Right lobe of liver (tissue), 6 donors: ENCODE data around the gene MAP4K1. TPM values are rescaled to one million over a fixed set of nuclear protein-coding genes. Genes with fewer than 3 reads are reported as not detected.
A peak's percentile ranks its signal among the peaks of the same experiment; 100 is the strongest.

ENCODE experiments used
- ATAC-seq, 4 donors: fragments of 200-7000 bp; cut with Tn5 transposase; one replicate each; pipeline ENCODE4 v1.9.1; 2020; ENCODE audit warnings: mild to moderate bottlenecking in 4 of 4, moderate library complexity in 4 of 4
- DNase-seq, 3 donors: peaks; one replicate each; pipeline ENCODE4 v3.0.0-alpha.2; 2020
- H3K27ac ChIP-seq, 3 donors: fragments of 200-600 bp; one replicate each; pipeline ENCODE4 v1.8.0; 2022
- H3K27me3 ChIP-seq, 2 donors: fragments of 200-600 bp; one replicate each; pipeline ENCODE4 v1.8.0; 2022
- H3K36me3 ChIP-seq, 4 donors: fragments of 200-600 bp; sonication (generic) in 1 of 4; one replicate each; pipeline versions ENCODE4 v1.5.1 to v1.8.0; 2017 to 2022; ENCODE audit warnings: control low read depth in 1 of 4
- H3K4me1 ChIP-seq, 4 donors: fragments of 200-600 bp; sonication (generic) in 1 of 4; one replicate each; pipeline versions ENCODE4 v1.5.1 to v1.8.0; 2017 to 2022; ENCODE audit warnings: control low read depth in 1 of 4
- H3K4me3 ChIP-seq, 3 donors: fragments of 200-600 bp; one replicate each; pipeline ENCODE4 v1.8.0; 2022
- H3K9me3 ChIP-seq, 4 donors: fragments of 200-600 bp; sonication (generic) in 1 of 4; one replicate each; pipeline versions ENCODE4 v1.5.1 to v1.8.0; 2017 to 2022; ENCODE audit warnings: control low read depth in 1 of 4
- CTCF ChIP-seq, 4 donors: fragments of 200-600 bp in 3 of 4; fragments of 450-650 bp in 1 of 4; IDR thresholded peaks; one replicate each; pipeline versions ENCODE4 v1.5.1 to v1.8.0; 2016 to 2022; ENCODE audit warnings: antibody characterized with exemption in 4 of 4, mild to moderate bottlenecking in 2 of 4
- POLR2A ChIP-seq: fragments of 450-650 bp; IDR thresholded peaks from one replicate; pipeline ENCODE4 v1.6.1; 2017; ENCODE audit warnings: antibody characterized with exemption, mild to moderate bottlenecking
- whole genome bisulfite sequencing: methylation state at CpG from one replicate; pipeline ENCODE4 v1.1.6; 2018; ENCODE audit warnings: low coverage, low lambda C conversion rate; ENCODE audit not compliant: insufficient coverage; ENCODE audit errors: missing lambda C conversion rate; 5-methylcytosine and 5-hydroxymethylcytosine counted together
- intact Hi-C, 2 donors: fragments of 100-400 bp; cut with DNase I; formaldehyde crosslinking; loops; one replicate each; pipeline versions ENCODE4 v1.11.2 to v1.14.1; 2022
- total RNA-seq, 6 experiments: library from RNA; depleted of rRNA in 2 of 6; stranded (reverse); fragments of >200 nt in 2 of 6; fragmentation: NEBNext Ultra II Directional in 3 of 6; extraction: Animal tissue kit (Norgen Biotek cat#: 25700) in 3 of 6; gene quantifications; one replicate each; pipeline versions ENCODE4 v1.1.0 to v1.2.4, GENCODE V29; 2016 to 2023
- donor health status: DM: no; HTN: yes; CAD: no.
- donor health status: DM: no; HTN: no; CAD: no.
- donor health status: DM: no; HTN: no; CAD: no.
- donor health status: DM: no; HTN: yes; CAD: no.
- donor health status: DM: no; HTN: yes; CAD: no.

MAP4K1 gene
- total RNA-seq, 6 experiments from 2014 or later, result 0.93 to 3.1 (median 2.0) TPM

DNA sequence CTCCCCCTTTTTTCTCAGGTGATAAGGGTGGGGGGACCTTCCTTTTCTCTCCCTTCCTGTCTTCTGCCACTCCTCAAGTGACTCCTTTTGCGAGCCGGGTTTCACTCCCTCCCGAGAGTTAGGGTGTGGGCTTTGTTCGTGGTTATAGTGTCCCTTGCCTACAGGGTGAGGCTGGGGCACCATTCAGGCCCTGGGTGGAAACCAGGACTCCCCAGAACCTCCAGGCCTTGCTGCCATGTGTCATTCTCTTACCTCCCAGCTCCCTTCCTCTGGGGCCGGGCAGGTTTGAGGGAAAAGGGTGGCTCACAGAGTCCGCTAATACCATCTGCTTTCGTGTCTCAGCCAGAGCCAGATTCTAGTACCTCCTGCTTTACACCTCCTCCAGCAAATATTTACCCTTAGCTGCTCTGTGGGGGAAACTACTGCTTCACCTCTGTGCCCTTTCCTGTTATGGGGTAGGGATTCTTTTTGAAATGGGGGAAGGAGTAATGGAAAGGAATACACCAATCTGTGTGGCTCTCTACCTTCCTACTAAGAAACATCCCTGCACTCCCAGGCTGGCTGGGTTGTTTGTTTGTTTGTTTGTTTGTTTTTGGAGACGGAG lies 32.5 kb upstream of the MAP4K1 start:
- intact Hi-C loops, result loop anchor here (5.0 to 10.0 kb wide), 2 partner anchors 55 to 67 kb away; no protein-coding TSS in a partner anchor

GRCh38 chr19:38649305-38650171 lies 31.8 kb upstream of the MAP4K1 start:
- Histone ChIP-seq H3K36me3 (no peaks in the 10 kb centered on the region), H3K4me1 (peaks cover 0 to 53% (median 27%) of the 10 kb centered on the region in 4 donors), H3K27me3 (no peaks in the 10 kb centered on the region), H3K4me3 (peak overlapping the region; percentile 86 to 88 (median 87)), H3K27ac (peak overlapping the region; percentile 89 to 94 (median 92)), H3K9me3 (no peaks in the 10 kb centered on the region)
- ATAC-seq, result peak; percentile 14 to 45 (median 27)
- TF ChIP-seq POLR2A, result no peak
- TF ChIP-seq CTCF (IDR thresholded peaks at IDR 0.05), result no peak
- intact Hi-C loops, result loop anchor here (5.0 to 10.0 kb wide), 3 partner anchors 45 to 68 kb away; no protein-coding TSS in a partner anchor
- WGBS, result 8% methylated on average over 15 of the region's 15 CpGs
- peak; percentile 53 to 71 (median 68) for DNase-seq

More for the DNA sequence above, 32.5 kb upstream of the MAP4K1 start:
- H3K36me3 ChIP-seq, result no peaks in the 10 kb centered on the region
- DNase-seq (no peak), ATAC-seq (peak; percentile 5 to 18 (median 9))
- H3K27me3 ChIP-seq, result no peaks in the 10 kb centered on the region
- H3K4me3 ChIP-seq, result peak overlapping the region; percentile 86 to 88 (median 87)
- H3K4me1 ChIP-seq, result peaks cover 0 to 60% (median 31%) of the 10 kb centered on the region in 4 donors
- H3K9me3 ChIP-seq, result no peaks in the 10 kb centered on the region
- WGBS, result 15% methylated on average over 8 of the region's 8 CpGs
- TF ChIP-seq POLR2A, result peak; percentile 19
- no peak for TF ChIP-seq CTCF (IDR thresholded peaks at IDR 0.05)
- H3K27ac ChIP-seq, result peak overlapping the region; percentile 89 to 94 (median 92)

DNA sequence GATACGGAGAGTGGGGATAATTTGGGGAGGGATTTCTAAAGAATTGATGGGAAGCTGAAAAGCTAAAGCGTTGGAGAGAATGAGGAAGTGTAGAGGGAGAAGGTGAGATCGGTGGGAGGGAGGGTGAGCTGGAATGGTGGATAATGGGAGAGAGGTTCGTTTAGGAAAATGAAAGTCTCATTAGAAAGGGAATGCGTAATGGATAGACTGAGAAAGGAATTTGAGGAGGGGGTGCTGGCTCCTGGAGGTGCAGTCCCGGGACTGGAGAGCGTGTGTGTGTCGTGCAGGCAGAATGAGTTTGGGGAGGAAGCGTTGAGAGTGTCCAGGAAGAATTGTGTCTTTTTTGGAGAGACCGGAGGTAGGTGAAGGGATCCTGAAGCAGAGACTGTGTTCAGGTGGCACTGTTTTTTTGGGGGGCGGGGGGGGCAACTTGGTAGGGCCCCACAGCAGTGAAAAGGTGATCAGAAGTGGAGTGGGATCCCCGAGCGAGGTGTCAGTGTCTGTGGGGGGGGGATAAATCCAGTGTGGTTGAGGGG lies 31.1 kb upstream of the MAP4K1 start:
- Histone ChIP-seq H3K27me3 (no peaks in the 10 kb centered on the region), H3K36me3 (no peaks in the 10 kb centered on the region), H3K4me3 (peak overlapping the region; percentile 86 to 88 (median 87)), H3K4me1 (peaks cover 0 to 46% (median 22%) of the 10 kb centered on the region in 4 donors), H3K9me3 (no peaks in the 10 kb centered on the region), H3K27ac (peak overlapping the region; percentile 89 to 94 (median 92))
- no peak for ATAC-seq
- intact Hi-C loops, result loop anchor here in 1 of 2 donors (10.0 kb wide), 1 partner anchor 46 kb away; no protein-coding TSS in a partner anchor
- DNase-seq, result no peak
- TF ChIP-seq CTCF (IDR thresholded peaks at IDR 0.05), result no peak
- TF ChIP-seq POLR2A, result no peak
- 0% methylated on average over 13 of the region's 13 CpGs for WGBS

DNA sequence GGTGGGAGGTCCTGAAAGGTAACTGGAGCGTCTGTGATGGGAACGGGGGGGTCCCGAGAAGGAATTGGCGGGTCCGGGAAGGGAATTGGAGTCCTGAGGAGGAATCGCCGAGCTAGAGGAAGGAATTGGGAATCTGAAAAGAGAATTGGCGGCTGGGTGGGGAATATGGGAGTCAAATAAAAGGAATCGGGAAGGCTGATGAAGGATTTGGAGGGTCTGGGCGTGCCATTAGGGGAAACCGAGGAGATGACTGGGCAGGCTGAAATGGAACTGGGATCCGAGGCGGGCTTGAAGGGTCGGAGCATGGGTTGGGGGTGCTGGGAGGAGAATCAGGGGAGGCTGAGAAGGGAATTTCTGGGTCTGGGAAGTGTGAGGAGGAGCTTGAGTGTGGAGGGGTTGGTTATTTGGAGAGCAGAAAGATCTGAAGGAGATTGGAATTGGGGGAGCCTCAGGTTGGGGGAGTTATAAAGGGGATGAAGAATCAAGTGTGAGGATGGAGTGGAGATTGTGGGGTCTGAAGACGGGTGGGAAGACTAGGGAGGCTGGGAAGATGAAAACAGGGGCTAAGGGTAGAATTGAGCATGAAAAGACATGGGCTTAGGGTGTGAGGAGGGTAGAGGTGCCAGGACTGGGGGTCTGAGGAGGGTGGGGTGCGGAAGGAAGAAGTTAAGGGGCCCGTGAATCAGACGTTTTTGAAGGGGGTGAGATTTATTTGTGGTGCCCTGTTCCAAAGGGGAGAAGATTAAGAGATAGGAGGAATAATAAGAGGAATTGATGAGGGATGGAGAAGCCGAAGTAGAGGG lies 30.4 kb upstream of the MAP4K1 start:
- no peaks in the 10 kb centered on the region for H3K27me3 ChIP-seq
- WGBS, result 0% methylated on average over 19 of the region's 19 CpGs
- intact Hi-C loops, result loop anchor here in 1 of 2 donors (10.0 kb wide), 1 partner anchor 47 kb away; no protein-coding TSS in a partner anchor
- H3K4me3 ChIP-seq, result peak overlapping the region; percentile 86 to 88 (median 87)
- peak overlapping the region; percentile 89 to 94 (median 92) for H3K27ac ChIP-seq
- ATAC-seq, result no peak
- H3K4me1 ChIP-seq, result peaks cover 0 to 39% (median 16%) of the 10 kb centered on the region in 4 donors
- H3K9me3 ChIP-seq, result no peaks in the 10 kb centered on the region
- DNase-seq, result no peak
- no peaks in the 10 kb centered on the region for H3K36me3 ChIP-seq
- TF ChIP-seq CTCF (IDR thresholded peaks at IDR 0.05) (no peak), POLR2A (no peak)
